Measurements from ENCODE around the gene FAM76A.

FAM76A gene

DNA sequence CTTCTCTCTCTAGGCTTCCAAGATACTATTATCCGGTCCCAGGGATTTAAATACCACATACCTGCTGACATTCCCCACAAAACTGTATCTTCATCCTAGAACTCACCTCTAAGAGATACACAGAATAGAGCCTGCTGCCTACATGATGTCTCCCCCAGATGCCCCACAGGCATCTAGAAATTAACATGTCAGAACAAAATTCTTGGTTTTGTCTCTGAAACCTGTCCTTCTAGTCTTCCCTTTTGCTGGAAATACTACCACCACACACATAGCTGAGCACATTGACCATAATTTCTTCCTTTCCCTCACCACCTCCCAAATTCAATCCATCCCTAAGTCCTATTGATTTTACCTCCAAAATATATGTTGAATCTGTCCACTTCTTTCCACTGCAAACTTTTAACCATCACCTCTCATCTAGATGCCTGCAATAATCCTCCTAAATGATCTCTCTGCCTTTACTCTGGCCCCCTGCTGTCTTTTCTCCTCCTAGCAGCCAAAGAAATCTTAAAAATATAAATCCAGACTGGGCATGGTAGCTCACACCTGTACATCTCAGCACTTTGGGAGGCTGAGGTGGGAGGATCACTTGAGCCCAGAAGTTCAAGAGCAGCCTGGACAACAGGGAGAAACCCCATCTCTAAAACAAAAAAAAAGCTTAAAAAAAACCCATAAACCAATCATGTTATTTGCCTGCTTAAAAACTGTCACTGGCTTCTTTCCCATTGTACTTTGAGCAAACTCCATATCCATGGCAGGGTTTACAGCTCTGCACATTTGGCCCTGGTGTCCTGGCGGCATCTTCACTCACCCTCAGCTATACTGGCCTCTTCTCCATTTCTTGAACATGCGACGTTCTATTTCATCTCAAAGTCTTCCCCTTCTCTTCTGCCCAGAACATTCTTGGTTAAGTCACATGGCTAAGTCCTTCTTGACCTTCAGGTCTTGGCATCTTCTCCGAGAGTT is 6.2 kb upstream of the FAM76A start:
- Histone ChIP-seq H3F3A (ENCODE audit: low read depth) (no peaks in the 10 kb centered on the region), H3K4me2 (ENCODE audit: low read depth, low read length, poor library complexity, severe bottlenecking) (no peak overlapping the region), H3K4me3 (ENCODE audit: low read length, poor library complexity, severe bottlenecking) (no peak overlapping the region), H3K79me2 (ENCODE audit: insufficient read depth, low read length) (no peaks in the 10 kb centered on the region), H4K20me1 (ENCODE audit: insufficient read depth, low read length, poor library complexity, severe bottlenecking) (no peaks in the 10 kb centered on the region), H3K9me3 (ENCODE audit: insufficient read depth, low read depth, low read length) (no peaks in the 10 kb centered on the region), H3K9ac (ENCODE audit: low read depth, low read length, poor library complexity, severe bottlenecking) (no peak overlapping the region), H2AFZ (ENCODE audit: low read length) (0 out of 2 replicates have a peak overlapping the region, but pooled peaks have one; percentile 17), H3K4me1 (ENCODE audit: insufficient read depth, low read length, poor library complexity, severe bottlenecking) (no peaks in the 10 kb centered on the region), H3K27me3 (ENCODE audit: insufficient read depth, low read length, poor library complexity, severe bottlenecking) (no peaks in the 10 kb centered on the region), H3K36me3 (ENCODE audit: insufficient read depth, low read length) (no peaks in the 10 kb centered on the region), H3K9me2 (replicated peaks; ENCODE audit: low read depth, low read length) (no peaks in the 10 kb centered on the region)
- TF ChIP-seq EZH2phosphoT487 (IDR thresholded peaks at IDR 0.05; ENCODE audit: borderline replicate concordance) = no peak
- TF ChIP-seq, protein P1, sequence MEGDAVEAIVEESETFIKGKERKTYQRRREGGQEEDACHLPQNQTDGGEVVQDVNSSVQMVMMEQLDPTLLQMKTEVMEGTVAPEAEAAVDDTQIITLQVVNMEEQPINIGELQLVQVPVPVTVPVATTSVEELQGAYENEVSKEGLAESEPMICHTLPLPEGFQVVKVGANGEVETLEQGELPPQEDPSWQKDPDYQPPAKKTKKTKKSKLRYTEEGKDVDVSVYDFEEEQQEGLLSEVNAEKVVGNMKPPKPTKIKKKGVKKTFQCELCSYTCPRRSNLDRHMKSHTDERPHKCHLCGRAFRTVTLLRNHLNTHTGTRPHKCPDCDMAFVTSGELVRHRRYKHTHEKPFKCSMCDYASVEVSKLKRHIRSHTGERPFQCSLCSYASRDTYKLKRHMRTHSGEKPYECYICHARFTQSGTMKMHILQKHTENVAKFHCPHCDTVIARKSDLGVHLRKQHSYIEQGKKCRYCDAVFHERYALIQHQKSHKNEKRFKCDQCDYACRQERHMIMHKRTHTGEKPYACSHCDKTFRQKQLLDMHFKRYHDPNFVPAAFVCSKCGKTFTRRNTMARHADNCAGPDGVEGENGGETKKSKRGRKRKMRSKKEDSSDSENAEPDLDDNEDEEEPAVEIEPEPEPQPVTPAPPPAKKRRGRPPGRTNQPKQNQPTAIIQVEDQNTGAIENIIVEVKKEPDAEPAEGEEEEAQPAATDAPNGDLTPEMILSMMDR (conservative IDR thresholded peaks at IDR 0.05; ENCODE audit: low read length) = peak; percentile 62

DNA sequence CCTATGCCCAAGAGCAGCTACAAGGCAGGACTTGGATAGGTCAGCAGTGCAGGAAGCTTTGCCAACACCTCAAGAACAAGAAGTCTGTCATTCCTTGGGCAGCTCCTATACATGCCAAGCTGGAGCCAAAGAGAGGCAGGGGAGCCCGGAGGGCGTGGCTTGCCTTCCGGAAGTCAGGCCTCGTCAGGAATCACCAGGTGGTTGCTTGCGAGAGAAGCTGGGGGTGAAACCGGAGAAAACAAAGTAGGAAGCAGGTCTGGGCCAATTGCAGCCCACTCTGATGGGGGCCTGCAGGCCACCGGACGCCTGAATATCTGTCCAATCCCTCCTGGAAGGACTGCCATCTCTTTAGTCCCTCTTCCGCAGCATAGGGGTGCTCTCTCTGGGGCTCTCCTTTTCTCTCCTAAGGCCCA is 794 bp upstream of the FAM76A start:
- no peaks in the 10 kb centered on the region for H3K9me3 ChIP-seq (ENCODE audit: insufficient read depth, low read depth, low read length)
- no peaks in the 10 kb centered on the region for H3K9me2 ChIP-seq (replicated peaks; ENCODE audit: low read depth, low read length)
- H3K27me3 ChIP-seq (ENCODE audit: insufficient read depth, low read length, poor library complexity, severe bottlenecking) = no peaks in the 10 kb centered on the region
- no peak for TF ChIP-seq EZH2phosphoT487 (IDR thresholded peaks at IDR 0.05; ENCODE audit: borderline replicate concordance)
- TF ChIP-seq, protein P1 (conservative IDR thresholded peaks at IDR 0.05; ENCODE audit: low read length) = no peak
- peak overlapping the region; percentile 61 for H3K4me3 ChIP-seq (ENCODE audit: low read length, poor library complexity, severe bottlenecking)
- H3K4me1 ChIP-seq (ENCODE audit: insufficient read depth, low read length, poor library complexity, severe bottlenecking) = peaks cover 18% of the 10 kb centered on the region
- peak overlapping the region; percentile 45 for H3K9ac ChIP-seq (ENCODE audit: low read depth, low read length, poor library complexity, severe bottlenecking)
- no peaks in the 10 kb centered on the region for H3K36me3 ChIP-seq (ENCODE audit: insufficient read depth, low read length)
- peak overlapping the region; percentile 93 for H2AFZ ChIP-seq (ENCODE audit: low read length)
- H3K4me2 ChIP-seq (ENCODE audit: low read depth, low read length, poor library complexity, severe bottlenecking) = peak overlapping the region; percentile 72
- peaks cover 9% of the 10 kb centered on the region for H3K79me2 ChIP-seq (ENCODE audit: insufficient read depth, low read length)
- H4K20me1 ChIP-seq (ENCODE audit: insufficient read depth, low read length, poor library complexity, severe bottlenecking) = no peaks in the 10 kb centered on the region
- no peaks in the 10 kb centered on the region for H3F3A ChIP-seq (ENCODE audit: low read depth)

DNA sequence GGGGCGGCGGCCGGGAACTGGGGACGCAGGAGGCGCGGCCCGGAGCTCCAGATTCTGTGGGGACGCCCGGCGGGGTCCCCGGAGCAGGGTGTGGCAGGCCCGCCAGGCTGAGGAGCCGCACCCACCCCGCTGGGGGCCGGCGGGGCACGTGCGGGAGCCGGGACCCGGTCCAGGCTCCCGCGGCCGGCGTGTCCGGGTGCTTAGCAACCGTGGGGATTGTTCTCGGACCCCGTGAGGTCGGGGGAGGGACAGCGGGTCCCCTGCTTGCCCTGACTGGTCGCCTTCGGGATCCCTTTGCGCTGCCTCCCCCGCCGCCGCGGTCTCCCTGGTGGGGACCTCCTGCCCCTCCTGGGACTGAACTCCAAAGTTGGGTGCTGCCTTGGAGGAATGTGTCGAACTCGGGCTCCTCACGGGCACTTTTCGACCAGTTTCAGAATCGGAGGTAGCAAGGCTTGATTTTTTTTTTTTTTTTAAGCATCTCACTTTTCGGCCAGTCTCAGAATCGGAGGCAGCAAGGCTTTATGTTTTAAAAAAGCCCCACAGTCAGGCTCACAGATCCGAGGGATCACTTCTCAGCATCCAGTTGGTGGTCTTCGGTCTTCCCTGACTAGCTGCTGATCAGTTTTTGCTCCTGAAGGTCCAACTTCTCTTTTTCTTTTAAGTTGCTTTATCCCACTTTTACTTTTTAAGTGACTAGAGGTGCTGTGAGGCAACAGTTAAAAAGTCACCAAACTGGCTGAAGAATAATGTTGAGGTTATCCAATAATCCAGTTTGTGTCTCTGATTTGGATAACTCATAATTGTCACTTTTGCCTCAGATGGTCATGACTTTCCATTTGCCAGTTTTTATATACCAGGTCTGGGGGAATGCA is 648 bp downstream of the FAM76A start:
- Histone ChIP-seq H3K4me2 (ENCODE audit: low read depth, low read length, poor library complexity, severe bottlenecking) (peak overlapping the region; percentile 84), H3K9me3 (ENCODE audit: insufficient read depth, low read depth, low read length) (no peaks in the 10 kb centered on the region), H3K4me3 (ENCODE audit: low read length, poor library complexity, severe bottlenecking) (peak overlapping the region; percentile 89), H3K79me2 (ENCODE audit: insufficient read depth, low read length) (peaks cover 9% of the 10 kb centered on the region), H3K4me1 (ENCODE audit: insufficient read depth, low read length, poor library complexity, severe bottlenecking) (peaks cover 18% of the 10 kb centered on the region), H3K36me3 (ENCODE audit: insufficient read depth, low read length) (no peaks in the 10 kb centered on the region), H3K27me3 (ENCODE audit: insufficient read depth, low read length, poor library complexity, severe bottlenecking) (no peaks in the 10 kb centered on the region), H3F3A (ENCODE audit: low read depth) (no peaks in the 10 kb centered on the region), H2AFZ (ENCODE audit: low read length) (peak overlapping the region; percentile 79), H4K20me1 (ENCODE audit: insufficient read depth, low read length, poor library complexity, severe bottlenecking) (no peaks in the 10 kb centered on the region), H3K9ac (ENCODE audit: low read depth, low read length, poor library complexity, severe bottlenecking) (peak overlapping the region; percentile 77), H3K9me2 (replicated peaks; ENCODE audit: low read depth, low read length) (no peaks in the 10 kb centered on the region)
- no peak for TF ChIP-seq EZH2phosphoT487 (IDR thresholded peaks at IDR 0.05; ENCODE audit: borderline replicate concordance)
- TF ChIP-seq, protein P1 (conservative IDR thresholded peaks at IDR 0.05; ENCODE audit: low read length) = no peak

Data from Loucy (cell line).